GM23338 (cell line): ENCODE results near the gene RBBP8. TPM values are rescaled to one million over a fixed set of nuclear protein-coding genes. Genes with fewer than 3 reads are reported as not detected.

Experiments
- ATAC-seq: fragments of 200-7000 bp; cut with Tn5 transposase; 3 replicates; pipeline ENCODE4 v1.9.1; 2020
- DNase-seq: peaks from one replicate; pipeline ENCODE4 v3.0.0-alpha.2; 2015; ENCODE audit warnings: low spot score
- H2AFZ ChIP-seq: fragments of 200-600 bp; sonication (generic); 2 replicates; pipeline ENCODE4 v1.8.0; 2016; ENCODE audit warnings: antibody characterized with exemption, mild to moderate bottlenecking, moderate library complexity
- H3F3A ChIP-seq: fragments of 200-600 bp; sonication (generic); replicated peaks from 2 replicates; pipeline ENCODE4 v1.8.0; 2017; ENCODE audit warnings: antibody characterized with exemption, mixed run types, low read depth
- H3K27ac ChIP-seq: fragments of 200-600 bp; sonication (generic); 2 replicates; pipeline ENCODE4 v1.6.1; 2016; ENCODE audit warnings: low read depth
- H3K27me3 ChIP-seq: fragments of 200-600 bp; sonication (generic); 2 replicates; pipeline ENCODE4 v1.8.0; 2016; ENCODE audit warnings: mild to moderate bottlenecking, mixed run types, moderate library complexity; ENCODE audit not compliant: insufficient read depth
- H3K36me3 ChIP-seq: fragments of 200-600 bp; sonication (generic); 2 replicates; pipeline ENCODE4 v1.8.0; 2016; ENCODE audit warnings: mild to moderate bottlenecking; ENCODE audit not compliant: insufficient read depth
- H3K4me1 ChIP-seq: fragments of 200-600 bp; sonication (generic); 2 replicates; pipeline ENCODE4 v1.8.0; 2016; ENCODE audit warnings: mild to moderate bottlenecking, moderate library complexity; ENCODE audit not compliant: insufficient read depth
- H3K4me2 ChIP-seq: fragments of 200-600 bp; sonication (generic); 2 replicates; pipeline ENCODE4 v1.7.1; 2017; ENCODE audit warnings: mixed run types
- H3K4me3 ChIP-seq: fragments of 200-600 bp; sonication (generic); 2 replicates; pipeline ENCODE4 v1.6.1; 2016; ENCODE audit warnings: mixed run types
- H3K79me2 ChIP-seq: fragments of 200-600 bp; sonication (generic); replicated peaks from 2 replicates; pipeline ENCODE4 v1.8.0; 2017; ENCODE audit warnings: mild to moderate bottlenecking; ENCODE audit not compliant: insufficient read depth
- H3K9me2 ChIP-seq: fragments of 200-600 bp; sonication (generic); 2 replicates; pipeline ENCODE4 v1.8.0; 2017; ENCODE audit not compliant: insufficient read depth
- H4K20me1 ChIP-seq: fragments of 200-600 bp; sonication (generic); replicated peaks from 2 replicates; pipeline ENCODE4 v1.8.0; 2017; ENCODE audit warnings: mild to moderate bottlenecking; ENCODE audit not compliant: insufficient read depth
- H3K27ac Mint-ChIP-seq: 2 replicates; pipeline ENCODE4 v1.8.0; 2020; ENCODE audit warnings: inconsistent platforms, mild to moderate bottlenecking, moderate library complexity, mixed read lengths
- H3K27me3 Mint-ChIP-seq: 3 replicates; pipeline ENCODE4 v1.8.0; 2022; ENCODE audit warnings: low read depth, mild to moderate bottlenecking, moderate library complexity, mixed read lengths, inconsistent platforms; ENCODE audit not compliant: insufficient read depth, poor library complexity
- H3K36me3 Mint-ChIP-seq: 3 replicates; pipeline ENCODE4 v1.8.0; 2021; ENCODE audit warnings: low read depth, mild to moderate bottlenecking, inconsistent platforms, moderate library complexity, mixed read lengths
- H3K4me1 Mint-ChIP-seq: 3 replicates; pipeline ENCODE4 v1.8.0; 2020; ENCODE audit warnings: mild to moderate bottlenecking, inconsistent platforms, mixed read lengths
- H3K4me3 Mint-ChIP-seq: 3 replicates; pipeline ENCODE4 v1.8.0; 2021; ENCODE audit warnings: moderate library complexity, mild to moderate bottlenecking, inconsistent platforms, mixed read lengths
- H3K9me3 Mint-ChIP-seq: 3 replicates; pipeline ENCODE4 v1.8.0; 2020; ENCODE audit warnings: moderate library complexity, mild to moderate bottlenecking, inconsistent platforms, mixed read lengths
- CREB1 ChIP-seq: fragments of 250-450 bp; sonication (Bioruptor Pico); IDR thresholded peaks from 2 replicates; pipeline ENCODE4 v1.5.0; 2020; ENCODE audit warnings: low read depth, mild to moderate bottlenecking, moderate library complexity
- JUNB ChIP-seq: IDR thresholded peaks from one replicate; pipeline ENCODE4 v1.6.1; 2016; ENCODE audit warnings: antibody characterized with exemption; ENCODE audit not compliant: unreplicated experiment
- NANOG ChIP-seq: IDR thresholded peaks from 2 replicates; pipeline ENCODE4 v1.6.1; 2016; ENCODE audit warnings: antibody characterized with exemption, borderline replicate concordance
- POLR2AphosphoS5 ChIP-seq: IDR thresholded peaks from 2 replicates; pipeline ENCODE4 v1.6.1; 2016; ENCODE audit warnings: antibody characterized with exemption, low read depth
- STAT1 ChIP-seq: IDR thresholded peaks from one replicate; pipeline ENCODE4 v1.6.1; 2016; ENCODE audit warnings: antibody characterized with exemption; ENCODE audit not compliant: unreplicated experiment
- ZNF114 ChIP-seq: fragments of 250-450 bp; sonication (Bioruptor Pico); IDR thresholded peaks from 2 replicates; pipeline ENCODE4 v1.5.0; 2020; ENCODE audit warnings: mild to moderate bottlenecking, moderate library complexity
- ZNF331 ChIP-seq: fragments of 250-450 bp; sonication (Bioruptor Pico); IDR thresholded peaks from 2 replicates; pipeline ENCODE4 v1.5.0; 2020; ENCODE audit warnings: low read depth, mild to moderate bottlenecking, moderate library complexity
- polyA plus RNA-seq: library from polyadenylated mRNA; unstranded; fragments of >200 nt; fragmentation: Nextera tagmentation; extraction: Ambion mirVana; gene quantifications from 2 replicates; pipeline ENCODE4 v1.2.1, GENCODE V29; 2016
- total RNA-seq: library from RNA; depleted of rRNA; stranded (reverse); fragments of >200 nt; shearing (Covaris generic); gene quantifications from 2 replicates; pipeline ENCODE4 v1.2.3, GENCODE V29; 2014
- TF ChIP-seq, protein P1 (sequence below), 2 experiments: fragments of 200-600 bp in 1 of 2; sonication (generic) in 1 of 2; conservative IDR thresholded peaks; 2 replicates each; pipeline versions ENCODE4 v1.5.1 to v1.6.1; 2016 to 2017; ENCODE audit warnings: antibody characterized with exemption in 2 of 2, low read depth in 2 of 2, mild to moderate bottlenecking in 2 of 2, moderate library complexity in 1 of 2
- TF ChIP-seq, protein P2 (sequence below): IDR thresholded peaks from 2 replicates; pipeline ENCODE4 v1.6.1; 2016; ENCODE audit warnings: antibody characterized with exemption
- TF ChIP-seq, protein P3 (sequence below): fragments of 250-450 bp; sonication (Bioruptor Pico); IDR thresholded peaks from 2 replicates; pipeline ENCODE4 v1.5.0; 2020; ENCODE audit warnings: mild to moderate bottlenecking, moderate library complexity

Gene RBBP8
- total and polyA plus RNA-seq, 2 experiments from 2014 or later, result 53.3 to 55.6 TPM

DNA sequence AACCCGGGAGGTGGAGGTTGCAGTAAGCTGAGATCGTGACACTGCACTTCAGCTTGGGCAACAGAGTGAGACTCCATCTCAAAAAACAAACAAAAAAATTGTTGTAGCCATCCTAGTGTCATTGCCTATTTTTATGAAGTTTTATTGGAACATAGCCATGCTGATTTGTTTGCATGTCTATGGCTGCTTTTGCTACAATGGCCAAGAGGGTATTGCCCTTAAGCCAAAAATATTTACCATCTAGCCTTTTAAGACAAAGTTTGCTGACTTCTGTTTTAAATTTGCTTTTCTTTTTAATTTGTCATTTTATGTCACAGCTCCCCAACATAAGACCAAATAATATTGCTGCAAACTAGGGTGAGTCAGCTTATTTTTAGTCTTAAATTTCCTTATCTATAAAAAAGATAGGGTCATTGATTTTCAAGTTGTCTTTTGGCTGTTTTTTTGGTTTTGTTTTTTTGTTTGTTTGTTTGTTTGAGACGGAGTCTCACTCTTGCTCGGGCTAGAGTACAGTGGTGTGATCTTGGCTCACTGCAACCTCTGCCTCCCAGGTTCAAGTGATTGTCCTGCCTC lies 132.2 kb downstream of the RBBP8 start:
- H3K79me2 ChIP-seq, result no peaks in the 10 kb centered on the region
- H3K36me3 ChIP-seq, result no peaks in the 10 kb centered on the region; the same call in 1 of the 2 replicates
- no peak overlapping the region for H3K27ac Mint-ChIP-seq
- H3K9me2 ChIP-seq, result peaks cover 2% of the 10 kb centered on the region; the same call in 1 of the 2 replicates
- H3K27me3 ChIP-seq, result no peaks in the 10 kb centered on the region
- H3K4me3 ChIP-seq, result no peak overlapping the region
- H3K4me3 Mint-ChIP-seq, result no peak overlapping the region
- H3K27me3 Mint-ChIP-seq, result peaks cover 4% of the 10 kb centered on the region
- no peaks in the 10 kb centered on the region for H4K20me1 ChIP-seq
- no peak for TF ChIP-seq STAT1
- H3K4me1 ChIP-seq, result peaks cover 6% of the 10 kb centered on the region; the same call in 1 of the 2 replicates
- peaks cover 8% of the 10 kb centered on the region for H3K9me3 Mint-ChIP-seq
- no peaks in the 10 kb centered on the region for H3F3A ChIP-seq
- H3K36me3 Mint-ChIP-seq, result 0 out of 3 replicates have a peak, but pooled peaks cover 5% of the 10 kb centered on the region
- H2AFZ ChIP-seq, result 0 out of 2 replicates have a peak overlapping the region, but pooled peaks have one; percentile 23
- H3K27ac ChIP-seq, result no peak overlapping the region
- no peak overlapping the region for H3K4me2 ChIP-seq
- no peak for ATAC-seq
- H3K4me1 Mint-ChIP-seq, result peaks cover 19% of the 10 kb centered on the region
- no peak for DNase-seq

DNA sequence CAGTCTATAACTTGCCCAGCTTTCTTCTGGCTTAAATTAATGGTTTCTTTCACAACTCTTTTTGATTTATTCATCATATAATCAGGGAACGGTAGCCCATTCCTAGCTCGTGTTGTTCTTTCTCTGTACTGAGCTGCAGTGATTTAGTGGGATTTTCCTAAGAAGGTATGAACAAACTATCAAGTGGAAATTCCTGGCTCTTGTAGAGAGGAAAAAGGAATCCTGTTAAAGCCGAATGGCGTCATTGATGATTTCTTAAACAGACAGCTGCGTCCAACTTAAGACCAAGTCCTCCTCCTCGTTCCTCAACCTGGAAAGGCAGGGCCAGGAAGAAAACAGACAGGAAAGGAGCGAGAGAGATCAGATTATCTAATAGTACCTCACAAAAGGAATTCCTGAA lies 132.9 kb downstream of the RBBP8 start:
- no peaks in the 10 kb centered on the region for H3K27me3 ChIP-seq
- no peaks in the 10 kb centered on the region for H3K79me2 ChIP-seq
- H3K4me1 ChIP-seq, result peaks cover 6% of the 10 kb centered on the region; the same call in 1 of the 2 replicates
- DNase-seq (no peak), ATAC-seq (no peak)
- 0 out of 3 replicates have a peak, but pooled peaks cover 5% of the 10 kb centered on the region for H3K36me3 Mint-ChIP-seq
- H3F3A ChIP-seq, result no peaks in the 10 kb centered on the region
- H3K4me3 Mint-ChIP-seq, result no peak overlapping the region
- H4K20me1 ChIP-seq, result no peaks in the 10 kb centered on the region
- no peak overlapping the region for H3K4me2 ChIP-seq
- H3K4me1 Mint-ChIP-seq, result peaks cover 19% of the 10 kb centered on the region
- peak overlapping the region; percentile 43; the same call in 1 of the 2 replicates for H2AFZ ChIP-seq
- peaks cover 4% of the 10 kb centered on the region for H3K27me3 Mint-ChIP-seq
- peaks cover 8% of the 10 kb centered on the region for H3K9me3 Mint-ChIP-seq
- H3K27ac ChIP-seq, result no peak overlapping the region
- no peak overlapping the region for H3K4me3 ChIP-seq
- no peak overlapping the region for H3K27ac Mint-ChIP-seq
- H3K36me3 ChIP-seq, result no peaks in the 10 kb centered on the region; the same call in 1 of the 2 replicates
- H3K9me2 ChIP-seq, result peaks cover 2% of the 10 kb centered on the region; the same call in 1 of the 2 replicates
- no peak for TF ChIP-seq ZNF114 (CRISPR knock-in tag)
- no peak for TF ChIP-seq POLR2AphosphoS5
- TF ChIP-seq JUNB, result no peak
- TF ChIP-seq, protein P1, sequence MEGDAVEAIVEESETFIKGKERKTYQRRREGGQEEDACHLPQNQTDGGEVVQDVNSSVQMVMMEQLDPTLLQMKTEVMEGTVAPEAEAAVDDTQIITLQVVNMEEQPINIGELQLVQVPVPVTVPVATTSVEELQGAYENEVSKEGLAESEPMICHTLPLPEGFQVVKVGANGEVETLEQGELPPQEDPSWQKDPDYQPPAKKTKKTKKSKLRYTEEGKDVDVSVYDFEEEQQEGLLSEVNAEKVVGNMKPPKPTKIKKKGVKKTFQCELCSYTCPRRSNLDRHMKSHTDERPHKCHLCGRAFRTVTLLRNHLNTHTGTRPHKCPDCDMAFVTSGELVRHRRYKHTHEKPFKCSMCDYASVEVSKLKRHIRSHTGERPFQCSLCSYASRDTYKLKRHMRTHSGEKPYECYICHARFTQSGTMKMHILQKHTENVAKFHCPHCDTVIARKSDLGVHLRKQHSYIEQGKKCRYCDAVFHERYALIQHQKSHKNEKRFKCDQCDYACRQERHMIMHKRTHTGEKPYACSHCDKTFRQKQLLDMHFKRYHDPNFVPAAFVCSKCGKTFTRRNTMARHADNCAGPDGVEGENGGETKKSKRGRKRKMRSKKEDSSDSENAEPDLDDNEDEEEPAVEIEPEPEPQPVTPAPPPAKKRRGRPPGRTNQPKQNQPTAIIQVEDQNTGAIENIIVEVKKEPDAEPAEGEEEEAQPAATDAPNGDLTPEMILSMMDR (conservative IDR thresholded peaks at IDR 0.05; ENCODE audit: low read depth in 2 of 2), result no peak
- no peak for TF ChIP-seq NANOG
- TF ChIP-seq, protein P2, sequence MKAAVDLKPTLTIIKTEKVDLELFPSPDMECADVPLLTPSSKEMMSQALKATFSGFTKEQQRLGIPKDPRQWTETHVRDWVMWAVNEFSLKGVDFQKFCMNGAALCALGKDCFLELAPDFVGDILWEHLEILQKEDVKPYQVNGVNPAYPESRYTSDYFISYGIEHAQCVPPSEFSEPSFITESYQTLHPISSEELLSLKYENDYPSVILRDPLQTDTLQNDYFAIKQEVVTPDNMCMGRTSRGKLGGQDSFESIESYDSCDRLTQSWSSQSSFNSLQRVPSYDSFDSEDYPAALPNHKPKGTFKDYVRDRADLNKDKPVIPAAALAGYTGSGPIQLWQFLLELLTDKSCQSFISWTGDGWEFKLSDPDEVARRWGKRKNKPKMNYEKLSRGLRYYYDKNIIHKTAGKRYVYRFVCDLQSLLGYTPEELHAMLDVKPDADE, result no peak
- no peak for TF ChIP-seq ZNF331
- no peak for TF ChIP-seq CREB1 (CRISPR knock-in tag)
- TF ChIP-seq, protein P3, sequence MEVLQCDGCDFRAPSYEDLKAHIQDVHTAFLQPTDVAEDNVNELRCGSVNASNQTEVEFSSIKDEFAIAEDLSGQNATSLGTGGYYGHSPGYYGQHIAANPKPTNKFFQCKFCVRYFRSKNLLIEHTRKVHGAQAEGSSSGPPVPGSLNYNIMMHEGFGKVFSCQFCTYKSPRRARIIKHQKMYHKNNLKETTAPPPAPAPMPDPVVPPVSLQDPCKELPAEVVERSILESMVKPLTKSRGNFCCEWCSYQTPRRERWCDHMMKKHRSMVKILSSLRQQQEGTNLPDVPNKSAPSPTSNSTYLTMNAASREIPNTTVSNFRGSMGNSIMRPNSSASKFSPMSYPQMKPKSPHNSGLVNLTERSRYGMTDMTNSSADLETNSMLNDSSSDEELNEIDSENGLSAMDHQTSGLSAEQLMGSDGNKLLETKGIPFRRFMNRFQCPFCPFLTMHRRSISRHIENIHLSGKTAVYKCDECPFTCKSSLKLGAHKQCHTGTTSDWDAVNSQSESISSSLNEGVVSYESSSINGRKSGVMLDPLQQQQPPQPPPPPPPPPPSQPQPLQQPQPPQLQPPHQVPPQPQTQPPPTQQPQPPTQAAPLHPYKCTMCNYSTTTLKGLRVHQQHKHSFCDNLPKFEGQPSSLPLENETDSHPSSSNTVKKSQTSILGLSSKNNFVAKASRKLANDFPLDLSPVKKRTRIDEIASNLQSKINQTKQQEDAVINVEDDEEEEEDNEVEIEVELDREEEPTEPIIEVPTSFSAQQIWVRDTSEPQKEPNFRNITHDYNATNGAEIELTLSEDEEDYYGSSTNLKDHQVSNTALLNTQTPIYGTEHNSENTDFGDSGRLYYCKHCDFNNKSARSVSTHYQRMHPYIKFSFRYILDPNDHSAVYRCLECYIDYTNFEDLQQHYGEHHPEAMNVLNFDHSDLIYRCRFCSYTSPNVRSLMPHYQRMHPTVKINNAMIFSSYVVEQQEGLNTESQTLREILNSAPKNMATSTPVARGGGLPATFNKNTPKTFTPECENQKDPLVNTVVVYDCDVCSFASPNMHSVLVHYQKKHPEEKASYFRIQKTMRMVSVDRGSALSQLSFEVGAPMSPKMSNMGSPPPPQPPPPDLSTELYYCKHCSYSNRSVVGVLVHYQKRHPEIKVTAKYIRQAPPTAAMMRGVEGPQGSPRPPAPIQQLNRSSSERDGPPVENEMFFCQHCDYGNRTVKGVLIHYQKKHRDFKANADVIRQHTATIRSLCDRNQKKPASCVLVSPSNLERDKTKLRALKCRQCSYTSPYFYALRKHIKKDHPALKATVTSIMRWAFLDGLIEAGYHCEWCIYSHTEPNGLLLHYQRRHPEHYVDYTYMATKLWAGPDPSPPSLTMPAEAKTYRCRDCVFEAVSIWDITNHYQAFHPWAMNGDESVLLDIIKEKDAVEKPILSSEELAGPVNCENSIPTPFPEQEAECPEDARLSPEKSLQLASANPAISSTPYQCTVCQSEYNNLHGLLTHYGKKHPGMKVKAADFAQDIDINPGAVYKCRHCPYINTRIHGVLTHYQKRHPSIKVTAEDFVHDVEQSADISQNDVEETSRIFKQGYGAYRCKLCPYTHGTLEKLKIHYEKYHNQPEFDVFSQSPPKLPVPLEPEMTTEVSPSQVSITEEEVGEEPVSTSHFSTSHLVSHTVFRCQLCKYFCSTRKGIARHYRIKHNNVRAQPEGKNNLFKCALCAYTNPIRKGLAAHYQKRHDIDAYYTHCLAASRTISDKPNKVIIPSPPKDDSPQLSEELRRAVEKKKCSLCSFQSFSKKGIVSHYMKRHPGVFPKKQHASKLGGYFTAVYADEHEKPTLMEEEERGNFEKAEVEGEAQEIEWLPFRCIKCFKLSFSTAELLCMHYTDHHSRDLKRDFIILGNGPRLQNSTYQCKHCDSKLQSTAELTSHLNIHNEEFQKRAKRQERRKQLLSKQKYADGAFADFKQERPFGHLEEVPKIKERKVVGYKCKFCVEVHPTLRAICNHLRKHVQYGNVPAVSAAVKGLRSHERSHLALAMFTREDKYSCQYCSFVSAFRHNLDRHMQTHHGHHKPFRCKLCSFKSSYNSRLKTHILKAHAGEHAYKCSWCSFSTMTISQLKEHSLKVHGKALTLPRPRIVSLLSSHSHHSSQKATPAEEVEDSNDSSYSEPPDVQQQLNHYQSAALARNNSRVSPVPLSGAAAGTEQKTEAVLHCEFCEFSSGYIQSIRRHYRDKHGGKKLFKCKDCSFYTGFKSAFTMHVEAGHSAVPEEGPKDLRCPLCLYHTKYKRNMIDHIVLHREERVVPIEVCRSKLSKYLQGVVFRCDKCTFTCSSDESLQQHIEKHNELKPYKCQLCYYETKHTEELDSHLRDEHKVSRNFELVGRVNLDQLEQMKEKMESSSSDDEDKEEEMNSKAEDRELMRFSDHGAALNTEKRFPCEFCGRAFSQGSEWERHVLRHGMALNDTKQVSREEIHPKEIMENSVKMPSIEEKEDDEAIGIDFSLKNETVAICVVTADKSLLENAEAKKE (CRISPR knock-in tag), result no peak
